Measurements from ENCODE around the gene ZFR. TPM values are rescaled to one million over a fixed set of nuclear protein-coding genes. Genes with fewer than 3 reads are reported as not detected.

The ZFR gene
- total and polyA plus RNA-seq, 9 of the 15 experiments (the other 6 are each of a cell fraction or from before 2014, with no cell fraction given) = 35.5 to 108 (median 71.1) TPM

DNA sequence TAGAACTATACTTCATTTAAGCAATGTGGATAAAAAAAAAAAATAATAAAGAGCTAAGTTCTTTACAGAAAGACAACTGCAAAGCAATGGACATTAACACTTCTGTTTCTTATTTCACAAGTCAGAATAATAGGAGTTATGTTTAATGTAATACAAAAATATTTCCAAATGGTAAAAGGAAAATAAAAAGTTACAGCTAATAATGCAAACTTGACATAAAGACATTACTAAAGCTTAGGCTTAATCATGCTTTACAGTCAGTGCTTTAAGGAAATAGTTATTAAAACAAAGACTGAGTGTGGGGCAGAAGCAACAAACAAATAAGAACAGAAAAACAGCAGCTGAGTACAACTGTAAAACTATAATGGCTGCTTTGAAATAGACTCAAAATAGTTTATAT lies 56.7 kb downstream of the ZFR start:
- Histone ChIP-seq H2AFZ (ENCODE audit: low read depth, low read length) (no peak overlapping the region), H3K4me1 (replicated peaks in 1 of 2; ENCODE audit: control insufficient read depth in 2 of 2, insufficient read depth in 2 of 2, low read length in 2 of 2) (peaks cover 0 to 8% of the 10 kb centered on the region in 2 experiments; a peak in 2 of 5 replicates), H3K4me3 (no peak overlapping the region), H4K20me1 (replicated peaks; ENCODE audit: control insufficient read depth, insufficient read depth, low read length) (no peaks in the 10 kb centered on the region), H3K4me2 (ENCODE audit: insufficient read depth, low read length) (no peak overlapping the region), H3K9me1 (ENCODE audit: control insufficient read depth, insufficient read depth, low read length) (no peaks in the 10 kb centered on the region), H3K9ac (ENCODE audit: insufficient read depth in 1 of 2, low read depth in 2 of 2, low read length in 2 of 2) (no peak overlapping the region), H3K9me3 (replicated peaks; ENCODE audit: control insufficient read depth, insufficient read depth, low read depth, low read length) (no peaks in the 10 kb centered on the region), H3K36me3 (ENCODE audit: control insufficient read depth, insufficient read depth, low read length) (peaks cover 96% of the 10 kb centered on the region), H3K79me2 (ENCODE audit: control insufficient read depth, insufficient read depth, low read length) (no peaks in the 10 kb centered on the region), H3K27ac (ENCODE audit: extremely low read depth, low read depth, low read length) (no peak overlapping the region), H3K27me3 (ENCODE audit: control insufficient read depth in 2 of 2, insufficient read depth in 2 of 2, low read length in 2 of 2) (no peaks in the 10 kb centered on the region)
- TF ChIP-seq NEUROD1 (IDR thresholded peaks at IDR 0.05; ENCODE audit: borderline replicate concordance, low read depth, low read length, partially characterized antibody) (no peak), C11orf30 (IDR thresholded peaks at IDR 0.05; ENCODE audit: low read depth) (peak; percentile 52; the same call in 1 of the 2 replicates), ZNF316 (IDR thresholded peaks at IDR 0.05) (peak; percentile 65)
- TF ChIP-seq, protein P1, sequence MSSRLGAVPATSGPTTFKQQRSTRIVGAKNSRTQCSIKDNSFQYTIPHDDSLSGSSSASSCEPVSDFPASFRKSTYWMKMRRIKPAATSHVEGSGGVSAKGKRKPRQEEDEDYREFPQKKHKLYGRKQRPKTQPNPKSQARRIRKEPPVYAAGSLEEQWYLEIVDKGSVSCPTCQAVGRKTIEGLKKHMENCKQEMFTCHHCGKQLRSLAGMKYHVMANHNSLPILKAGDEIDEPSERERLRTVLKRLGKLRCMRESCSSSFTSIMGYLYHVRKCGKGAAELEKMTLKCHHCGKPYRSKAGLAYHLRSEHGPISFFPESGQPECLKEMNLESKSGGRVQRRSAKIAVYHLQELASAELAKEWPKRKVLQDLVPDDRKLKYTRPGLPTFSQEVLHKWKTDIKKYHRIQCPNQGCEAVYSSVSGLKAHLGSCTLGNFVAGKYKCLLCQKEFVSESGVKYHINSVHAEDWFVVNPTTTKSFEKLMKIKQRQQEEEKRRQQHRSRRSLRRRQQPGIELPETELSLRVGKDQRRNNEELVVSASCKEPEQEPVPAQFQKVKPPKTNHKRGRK (tag; IDR thresholded peaks at IDR 0.05) = no peak
- POLR2A ChIA-PET = interaction anchor here (0.6 to 2.1 kb wide), 6 partner anchors 8 to 182 kb away, joined by 3 to 5 read pairs (median 3); no protein-coding TSS in a partner anchor
- no peak for FAIRE-seq
- CTCF ChIA-PET (ENCODE audit: low intra/inter-chr PET ratio) = no interaction called here
- in situ Hi-C loops (cut with MboI) (no loop called here), intact Hi-C loops (cut with micrococcal nuclease) (no loop called here)
- BruUV-seq (replicated peaks) = no TSS peak
- DNase-seq (ENCODE audit: extremely low read depth in 1 of 4, low spot score in 3 of 4) = no peak
- no peak for ATAC-seq

DNA sequence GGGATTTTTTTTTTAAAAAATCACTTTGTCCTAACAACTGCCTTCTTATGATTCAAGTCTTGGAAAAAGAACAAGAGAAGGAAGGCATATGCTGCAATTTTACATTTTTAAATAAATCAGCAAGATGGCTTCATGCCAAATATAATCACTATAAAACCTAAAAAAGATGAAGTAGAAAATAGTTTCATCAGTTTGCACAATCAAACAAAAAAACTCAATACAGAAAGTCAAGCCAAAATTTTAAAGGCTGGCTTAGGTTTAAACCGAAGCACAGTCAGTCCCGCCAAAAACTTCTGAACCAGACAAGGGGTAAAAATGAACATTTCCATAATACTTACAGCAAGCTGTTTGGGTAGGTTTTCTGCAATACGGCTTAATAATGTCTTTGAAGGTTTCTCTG lies 57.3 kb downstream of the ZFR start:
- ATAC-seq = no peak
- Histone ChIP-seq H3K9ac (ENCODE audit: insufficient read depth in 1 of 2, low read depth in 2 of 2, low read length in 2 of 2) (no peak overlapping the region), H3K27ac (ENCODE audit: extremely low read depth, low read depth, low read length) (no peak overlapping the region), H4K20me1 (replicated peaks; ENCODE audit: control insufficient read depth, insufficient read depth, low read length) (no peaks in the 10 kb centered on the region), H3K79me2 (ENCODE audit: control insufficient read depth, insufficient read depth, low read length) (no peaks in the 10 kb centered on the region), H3K9me1 (ENCODE audit: control insufficient read depth, insufficient read depth, low read length) (no peaks in the 10 kb centered on the region), H3K9me3 (replicated peaks; ENCODE audit: control insufficient read depth, insufficient read depth, low read depth, low read length) (no peaks in the 10 kb centered on the region), H3K4me2 (ENCODE audit: insufficient read depth, low read length) (no peak overlapping the region), H3K27me3 (ENCODE audit: control insufficient read depth in 2 of 2, insufficient read depth in 2 of 2, low read length in 2 of 2) (no peaks in the 10 kb centered on the region), H3K4me3 (no peak overlapping the region), H3K4me1 (replicated peaks in 1 of 2; ENCODE audit: control insufficient read depth in 2 of 2, insufficient read depth in 2 of 2, low read length in 2 of 2) (peaks cover 0 to 8% of the 10 kb centered on the region in 2 experiments; a peak in 2 of 5 replicates), H3K36me3 (ENCODE audit: control insufficient read depth, insufficient read depth, low read length) (peaks cover 97% of the 10 kb centered on the region), H2AFZ (ENCODE audit: low read depth, low read length) (no peak overlapping the region)
- no TSS peak for BruUV-seq (replicated peaks)
- DNase-seq (ENCODE audit: extremely low read depth in 1 of 4, low spot score in 3 of 4) = no peak
- POLR2A ChIA-PET = interaction anchor here (1.1 to 2.1 kb wide), 3 partner anchors 9 to 22 kb away, joined by 3 to 5 read pairs (median 4); no protein-coding TSS in a partner anchor
- no peak for TF ChIP-seq CAMTA2 (CRISPR knock-in tag; conservative IDR thresholded peaks at IDR 0.05)
- TF ChIP-seq, protein P2, sequence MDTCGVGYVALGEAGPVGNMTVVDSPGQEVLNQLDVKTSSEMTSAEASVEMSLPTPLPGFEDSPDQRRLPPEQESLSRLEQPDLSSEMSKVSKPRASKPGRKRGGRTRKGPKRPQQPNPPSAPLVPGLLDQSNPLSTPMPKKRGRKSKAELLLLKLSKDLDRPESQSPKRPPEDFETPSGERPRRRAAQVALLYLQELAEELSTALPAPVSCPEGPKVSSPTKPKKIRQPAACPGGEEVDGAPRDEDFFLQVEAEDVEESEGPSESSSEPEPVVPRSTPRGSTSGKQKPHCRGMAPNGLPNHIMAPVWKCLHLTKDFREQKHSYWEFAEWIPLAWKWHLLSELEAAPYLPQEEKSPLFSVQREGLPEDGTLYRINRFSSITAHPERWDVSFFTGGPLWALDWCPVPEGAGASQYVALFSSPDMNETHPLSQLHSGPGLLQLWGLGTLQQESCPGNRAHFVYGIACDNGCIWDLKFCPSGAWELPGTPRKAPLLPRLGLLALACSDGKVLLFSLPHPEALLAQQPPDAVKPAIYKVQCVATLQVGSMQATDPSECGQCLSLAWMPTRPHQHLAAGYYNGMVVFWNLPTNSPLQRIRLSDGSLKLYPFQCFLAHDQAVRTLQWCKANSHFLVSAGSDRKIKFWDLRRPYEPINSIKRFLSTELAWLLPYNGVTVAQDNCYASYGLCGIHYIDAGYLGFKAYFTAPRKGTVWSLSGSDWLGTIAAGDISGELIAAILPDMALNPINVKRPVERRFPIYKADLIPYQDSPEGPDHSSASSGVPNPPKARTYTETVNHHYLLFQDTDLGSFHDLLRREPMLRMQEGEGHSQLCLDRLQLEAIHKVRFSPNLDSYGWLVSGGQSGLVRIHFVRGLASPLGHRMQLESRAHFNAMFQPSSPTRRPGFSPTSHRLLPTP (IDR thresholded peaks at IDR 0.05; ENCODE audit: borderline replicate concordance, extremely low read depth, insufficient read length) = no peak
- no peak for TF ChIP-seq KDM4B (IDR thresholded peaks at IDR 0.05; ENCODE audit: borderline replicate concordance in 2 of 2, low read depth in 1 of 2)
- no peak for TF ChIP-seq LCOR (CRISPR knock-in tag; IDR thresholded peaks at IDR 0.05)
- peak; percentile 43 for TF ChIP-seq NFIC (IDR thresholded peaks at IDR 0.05)
- no peak for TF ChIP-seq HDAC6 (IDR thresholded peaks at IDR 0.05; ENCODE audit: low read depth, low read length)
- WGBS (ENCODE audit: insufficient coverage, low coverage, missing lambda C conversion rate) = 96% methylated on average over 3 of the region's 3 CpGs
- intact Hi-C loops (cut with micrococcal nuclease) (no loop called here), in situ Hi-C loops (cut with MboI) (no loop called here)
- FAIRE-seq = no peak
- CTCF ChIA-PET (ENCODE audit: low intra/inter-chr PET ratio) = no interaction called here
